Body of pancreas (tissue), 4 donors: ENCODE data around the gene ADAMTS2.

Source experiments
- POLR2A ChIP-seq, 3 donors: fragments of 450-650 bp; IDR thresholded peaks; one replicate each; pipeline ENCODE4 v1.6.1; 2016; ENCODE audit warnings: antibody characterized with exemption in 3 of 3, mild to moderate bottlenecking in 2 of 3
- TF ChIP-seq, protein P1 (sequence below), 7 experiments: fragments of 450-650 bp in 4 of 7; fragments of 200-600 bp in 3 of 7; sonication (generic) in 3 of 7; IDR thresholded peaks; one replicate each; pipeline ENCODE4 v1.5.1; 2016 to 2019; ENCODE audit warnings: antibody characterized with exemption in 7 of 7

DNA sequence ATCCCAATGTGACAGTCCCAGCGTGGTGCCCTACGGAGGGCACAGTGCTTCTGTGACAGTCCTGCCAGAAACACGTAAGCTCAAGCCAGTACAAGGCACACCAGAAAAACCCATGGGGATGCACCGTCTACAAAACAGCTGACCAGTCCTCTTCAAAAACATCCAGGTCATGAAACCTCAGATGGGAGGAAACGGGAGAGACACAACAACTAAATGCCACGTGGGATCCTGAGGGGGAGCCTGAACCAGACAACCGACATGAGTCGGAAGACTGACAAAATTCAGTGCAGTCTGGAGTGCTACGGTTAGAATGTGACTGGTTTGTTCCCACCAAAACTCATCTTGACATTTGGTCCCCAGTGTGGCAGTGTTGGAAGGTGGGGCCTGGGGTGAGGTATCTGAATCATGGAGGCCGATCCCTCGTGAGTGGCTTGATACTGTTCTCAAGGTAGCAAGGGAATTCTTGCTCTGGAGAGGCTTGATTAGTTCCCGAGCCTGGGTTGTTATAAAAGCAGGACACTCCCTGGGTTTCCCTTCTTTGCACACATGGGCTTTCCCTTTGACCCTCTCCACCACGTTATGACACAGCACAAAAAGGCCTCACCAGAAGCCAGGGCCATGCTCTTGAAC is 55.4 kb downstream of the ADAMTS2 start:
- no peak for TF ChIP-seq POLR2A (IDR thresholded peaks at IDR 0.05)
- TF ChIP-seq, protein P1, sequence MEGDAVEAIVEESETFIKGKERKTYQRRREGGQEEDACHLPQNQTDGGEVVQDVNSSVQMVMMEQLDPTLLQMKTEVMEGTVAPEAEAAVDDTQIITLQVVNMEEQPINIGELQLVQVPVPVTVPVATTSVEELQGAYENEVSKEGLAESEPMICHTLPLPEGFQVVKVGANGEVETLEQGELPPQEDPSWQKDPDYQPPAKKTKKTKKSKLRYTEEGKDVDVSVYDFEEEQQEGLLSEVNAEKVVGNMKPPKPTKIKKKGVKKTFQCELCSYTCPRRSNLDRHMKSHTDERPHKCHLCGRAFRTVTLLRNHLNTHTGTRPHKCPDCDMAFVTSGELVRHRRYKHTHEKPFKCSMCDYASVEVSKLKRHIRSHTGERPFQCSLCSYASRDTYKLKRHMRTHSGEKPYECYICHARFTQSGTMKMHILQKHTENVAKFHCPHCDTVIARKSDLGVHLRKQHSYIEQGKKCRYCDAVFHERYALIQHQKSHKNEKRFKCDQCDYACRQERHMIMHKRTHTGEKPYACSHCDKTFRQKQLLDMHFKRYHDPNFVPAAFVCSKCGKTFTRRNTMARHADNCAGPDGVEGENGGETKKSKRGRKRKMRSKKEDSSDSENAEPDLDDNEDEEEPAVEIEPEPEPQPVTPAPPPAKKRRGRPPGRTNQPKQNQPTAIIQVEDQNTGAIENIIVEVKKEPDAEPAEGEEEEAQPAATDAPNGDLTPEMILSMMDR (IDR thresholded peaks at IDR 0.05) = no peak
